WERI-Rb-1 (cell line): Measurements from ENCODE around the gene CREB1.

ENCODE experiments used
- DNase-seq: peaks from one replicate; pipeline ENCODE4 v3.0.0-alpha.2; 2020
- H3K27ac ChIP-seq: fragments of 250-450 bp; sonication (Bioruptor Pico); 2 replicates; pipeline ENCODE4 v1.5.1; 2020; ENCODE audit warnings: mild to moderate bottlenecking, moderate library complexity
- H3K27me3 ChIP-seq: fragments of 250-450 bp; sonication (Bioruptor Pico); 2 replicates; pipeline ENCODE4 v1.5.1; 2021; ENCODE audit warnings: mild to moderate bottlenecking, low read depth, moderate library complexity; ENCODE audit not compliant: insufficient read depth, severe bottlenecking
- H3K36me3 ChIP-seq: fragments of 250-450 bp; sonication (Bioruptor Pico); 2 replicates; pipeline ENCODE4 v1.5.1; 2020; ENCODE audit warnings: mild to moderate bottlenecking, moderate library complexity
- H3K4me3 ChIP-seq: 2 replicates; pipeline ENCODE4 v1.5.1; 2011; ENCODE audit warnings: low read depth, mild to moderate bottlenecking, control low read depth, low read length
- H3K9me3 ChIP-seq: fragments of 250-450 bp; sonication (Bioruptor Pico); 2 replicates; pipeline ENCODE4 v1.5.1; 2021; ENCODE audit warnings: mild to moderate bottlenecking, moderate library complexity; ENCODE audit not compliant: severe bottlenecking
- TF ChIP-seq, protein P1 (sequence below): IDR thresholded peaks from 2 replicates; pipeline ENCODE4 v1.5.1; 2011; ENCODE audit warnings: low read depth, mild to moderate bottlenecking, control low read depth, inconsistent platforms, low read length

The CREB1 gene

DNA sequence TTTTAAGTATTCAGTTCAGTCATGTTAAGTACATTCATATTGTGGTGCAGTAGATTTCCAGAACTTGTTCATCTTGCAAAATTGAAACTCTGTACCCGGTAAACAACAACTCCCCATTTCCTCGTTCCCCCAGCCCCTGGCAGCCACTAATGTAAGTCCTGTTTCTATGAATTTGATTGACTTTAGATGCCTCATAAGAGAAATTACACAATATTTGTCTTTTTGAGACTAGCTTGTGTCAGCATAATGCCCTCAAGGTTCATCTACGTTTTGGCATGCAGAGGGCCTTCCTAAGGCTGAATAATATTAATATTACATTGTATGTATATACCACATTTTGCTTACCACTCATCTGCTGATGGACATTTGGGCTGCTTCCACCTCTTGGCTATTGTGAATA is 64.5 kb downstream of the CREB1 start:
- TF ChIP-seq, protein P1, sequence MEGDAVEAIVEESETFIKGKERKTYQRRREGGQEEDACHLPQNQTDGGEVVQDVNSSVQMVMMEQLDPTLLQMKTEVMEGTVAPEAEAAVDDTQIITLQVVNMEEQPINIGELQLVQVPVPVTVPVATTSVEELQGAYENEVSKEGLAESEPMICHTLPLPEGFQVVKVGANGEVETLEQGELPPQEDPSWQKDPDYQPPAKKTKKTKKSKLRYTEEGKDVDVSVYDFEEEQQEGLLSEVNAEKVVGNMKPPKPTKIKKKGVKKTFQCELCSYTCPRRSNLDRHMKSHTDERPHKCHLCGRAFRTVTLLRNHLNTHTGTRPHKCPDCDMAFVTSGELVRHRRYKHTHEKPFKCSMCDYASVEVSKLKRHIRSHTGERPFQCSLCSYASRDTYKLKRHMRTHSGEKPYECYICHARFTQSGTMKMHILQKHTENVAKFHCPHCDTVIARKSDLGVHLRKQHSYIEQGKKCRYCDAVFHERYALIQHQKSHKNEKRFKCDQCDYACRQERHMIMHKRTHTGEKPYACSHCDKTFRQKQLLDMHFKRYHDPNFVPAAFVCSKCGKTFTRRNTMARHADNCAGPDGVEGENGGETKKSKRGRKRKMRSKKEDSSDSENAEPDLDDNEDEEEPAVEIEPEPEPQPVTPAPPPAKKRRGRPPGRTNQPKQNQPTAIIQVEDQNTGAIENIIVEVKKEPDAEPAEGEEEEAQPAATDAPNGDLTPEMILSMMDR, result no peak
- peaks cover 8% of the 10 kb centered on the region for H3K9me3 ChIP-seq
- H3K36me3 ChIP-seq, result peaks cover 54% of the 10 kb centered on the region
- H3K27me3 ChIP-seq, result no peaks in the 10 kb centered on the region
- no peak for DNase-seq
- H3K4me3 ChIP-seq, result no peak overlapping the region
- H3K27ac ChIP-seq, result no peak overlapping the region

DNA sequence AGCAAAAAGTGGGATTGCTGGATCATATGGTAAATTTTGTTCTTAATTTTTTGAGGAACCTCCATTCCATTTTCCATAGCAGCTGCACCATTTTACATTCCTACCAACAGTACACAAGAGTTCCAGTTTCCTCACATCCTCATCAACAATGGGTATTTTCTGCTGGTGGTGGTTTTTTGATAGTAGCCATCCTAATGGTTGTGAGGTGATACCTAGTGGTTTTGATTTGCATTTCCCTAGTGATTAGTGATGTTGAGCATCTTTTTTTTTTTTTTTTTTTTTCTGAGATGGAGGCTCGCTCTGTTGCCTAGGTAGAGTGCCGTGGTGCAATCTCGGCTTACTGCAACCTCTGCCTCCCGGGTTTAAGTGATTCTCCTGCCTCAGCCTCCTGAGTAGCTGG is 65.0 kb downstream of the CREB1 start:
- no peak for DNase-seq
- Histone ChIP-seq H3K27ac (no peak overlapping the region), H3K9me3 (peaks cover 8% of the 10 kb centered on the region), H3K27me3 (no peaks in the 10 kb centered on the region), H3K4me3 (no peak overlapping the region), H3K36me3 (peaks cover 50% of the 10 kb centered on the region)
- TF ChIP-seq, protein P1, result no peak

DNA sequence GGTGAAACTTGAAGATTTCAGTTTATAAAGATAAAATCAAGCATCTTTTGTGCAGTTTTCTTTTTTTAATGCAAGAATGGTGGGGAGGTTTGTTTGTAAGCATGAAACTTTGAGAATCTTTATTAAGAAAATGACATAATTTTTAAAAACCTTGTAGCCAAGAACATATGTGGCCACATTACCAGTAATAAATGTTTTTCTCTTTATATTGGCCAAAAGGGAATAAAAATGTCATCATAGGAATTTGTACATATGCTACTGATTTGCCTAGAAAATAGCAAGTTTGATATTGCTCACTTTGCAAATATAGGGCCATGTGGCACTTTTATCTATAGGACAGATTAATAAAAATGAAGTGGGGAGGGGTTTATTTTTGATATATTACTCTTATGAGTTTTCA is 69.9 kb downstream of the CREB1 start:
- DNase-seq, result no peak
- H3K27ac ChIP-seq, result peak overlapping the region; percentile 19; the same call in 1 of the 2 replicates
- H3K9me3 ChIP-seq, result no peaks in the 10 kb centered on the region
- TF ChIP-seq, protein P1, result no peak
- H3K36me3 ChIP-seq, result peaks cover 18% of the 10 kb centered on the region
- no peak overlapping the region for H3K4me3 ChIP-seq
- no peaks in the 10 kb centered on the region for H3K27me3 ChIP-seq

DNA sequence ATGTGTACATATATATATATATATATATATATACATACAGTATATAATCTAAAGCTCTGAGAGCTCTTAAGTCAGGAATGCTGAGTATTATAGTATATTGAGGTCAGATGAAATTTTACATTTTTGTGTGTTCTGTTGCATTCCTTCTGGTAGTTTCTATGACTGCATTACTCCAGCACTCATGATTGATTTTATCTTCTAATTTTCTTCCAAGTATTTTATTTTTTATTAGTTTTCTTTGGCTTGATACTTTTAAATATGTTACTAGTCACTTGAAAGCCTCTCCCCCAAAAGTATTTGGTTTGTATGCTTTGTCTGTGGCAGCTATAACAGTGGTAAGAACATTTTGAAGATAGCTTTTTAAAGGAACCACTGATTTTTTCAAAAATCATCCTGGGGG is 70.5 kb downstream of the CREB1 start:
- Histone ChIP-seq H3K9me3 (no peaks in the 10 kb centered on the region), H3K27ac (no peak overlapping the region), H3K4me3 (no peak overlapping the region), H3K27me3 (no peaks in the 10 kb centered on the region), H3K36me3 (peaks cover 18% of the 10 kb centered on the region)
- DNase-seq, result no peak
- TF ChIP-seq, protein P1, result no peak

DNA sequence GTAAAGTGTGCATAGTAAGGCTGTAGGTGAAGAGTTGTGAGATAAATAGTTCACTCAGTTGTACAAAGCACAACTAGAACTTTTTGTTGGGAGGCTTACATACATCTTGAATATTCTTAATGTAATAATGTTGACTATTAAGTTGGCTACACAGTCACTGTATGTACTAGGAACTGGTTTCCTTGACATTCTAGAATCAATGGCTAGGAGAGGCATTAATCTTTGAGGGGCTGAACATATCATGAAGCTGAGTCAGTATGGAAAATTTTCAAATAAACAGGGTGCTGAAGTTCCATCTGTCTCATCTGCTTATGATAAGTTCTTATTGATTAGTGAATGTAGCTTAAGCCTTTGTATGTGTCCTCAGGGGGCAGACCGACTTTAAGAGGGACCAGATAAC is 72.0 kb downstream of the CREB1 start:
- no peak for DNase-seq
- Histone ChIP-seq H3K36me3 (peaks cover 10% of the 10 kb centered on the region), H3K9me3 (no peaks in the 10 kb centered on the region), H3K4me3 (no peak overlapping the region; the same call in 1 of the 2 replicates), H3K27ac (peak overlapping the region; percentile 57), H3K27me3 (no peaks in the 10 kb centered on the region)
- TF ChIP-seq, protein P1, result no peak

DNA sequence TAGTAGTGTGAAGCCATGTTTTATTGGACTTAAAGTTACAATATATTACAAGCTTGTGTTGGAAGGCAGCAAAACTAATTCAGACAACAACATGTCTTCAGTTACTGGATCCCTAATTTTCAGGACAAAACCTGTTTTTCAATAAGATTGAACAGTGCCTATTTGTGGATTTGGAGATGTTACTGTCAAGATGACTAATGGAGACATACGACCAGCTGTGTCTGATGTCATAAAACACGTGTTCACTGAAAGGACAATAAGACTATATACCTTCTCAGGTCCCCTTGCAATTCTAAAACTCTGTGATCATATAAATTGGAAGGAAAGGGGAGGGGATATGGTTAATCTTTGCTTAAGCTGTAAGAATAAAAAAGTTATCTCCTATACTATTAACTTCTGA is 73.7 kb downstream of the CREB1 start:
- TF ChIP-seq, protein P1, result no peak
- Histone ChIP-seq H3K4me3 (no peak overlapping the region), H3K27ac (no peak overlapping the region), H3K36me3 (no peaks in the 10 kb centered on the region; the same call in 1 of the 2 replicates), H3K27me3 (no peaks in the 10 kb centered on the region), H3K9me3 (no peaks in the 10 kb centered on the region)
- DNase-seq, result no peak
